Left ventricle myocardium inferior (tissue), 1 donor: ENCODE results near the gene RAB3GAP1. TPM values are rescaled to one million over a fixed set of nuclear protein-coding genes. Genes with fewer than 3 reads are reported as not detected.

Experiments
- DNase-seq: peaks from one replicate; pipeline ENCODE4 v3.0.0-alpha.2; 2020
- H3K27ac ChIP-seq: fragments of 200-600 bp; replicated peaks from 2 replicates; pipeline ENCODE4 v1.8.0; 2021
- H3K27me3 ChIP-seq: fragments of 200-600 bp; 2 replicates; pipeline ENCODE4 v1.8.0; 2021; ENCODE audit warnings: low read depth
- H3K36me3 ChIP-seq: fragments of 200-600 bp; 2 replicates; pipeline ENCODE4 v1.8.0; 2021
- H3K4me1 ChIP-seq: fragments of 200-600 bp; 2 replicates; pipeline ENCODE4 v1.8.0; 2021
- H3K4me3 ChIP-seq: fragments of 200-600 bp; 2 replicates; pipeline ENCODE4 v1.8.0; 2021; ENCODE audit warnings: mild to moderate bottlenecking, moderate library complexity
- H3K9me3 ChIP-seq: fragments of 200-600 bp; replicated peaks from 2 replicates; pipeline ENCODE4 v1.8.0; 2021
- CTCF ChIP-seq: fragments of 200-600 bp; IDR thresholded peaks from 2 replicates; pipeline ENCODE4 v1.8.0; 2021; ENCODE audit warnings: antibody characterized with exemption, mild to moderate bottlenecking, borderline replicate concordance
- intact Hi-C: fragments of 100-400 bp; cut with micrococcal nuclease; formaldehyde crosslinking; loops from one replicate; pipeline ENCODE4 v1.11.0; 2022
- total RNA-seq: library from RNA; stranded (reverse); fragmentation: NEBNext Ultra II Directional; extraction: Animal tissue kit (Norgen Biotek cat#: 25700); gene quantifications from one replicate; pipeline ENCODE4 v1.2.1, GENCODE V29; 2021
- donor health status: DM: no; HTN: yes; CAD: no; lungs with severe emphysema.

Gene RAB3GAP1
- total RNA-seq, 1 donor from 2014 or later, result 48.6 TPM

- H3K9me3 ChIP-seq, result no peaks in the 10 kb centered on the region
- H3K4me1 ChIP-seq, result no peaks in the 10 kb centered on the region
- H3K36me3 ChIP-seq, result peaks cover 85% of the 10 kb centered on the region
- no peaks in the 10 kb centered on the region for H3K27me3 ChIP-seq
- no peak for DNase-seq
- no peak overlapping the region for H3K27ac ChIP-seq
- TF ChIP-seq CTCF, result no peak
- no peak overlapping the region for H3K4me3 ChIP-seq
- intact Hi-C loops, result no loop called here
Measured at GRCh38 chr2:135162377-135162776, 110.3 kb downstream of the RAB3GAP1 start.

- no peak for DNase-seq
- H3K27ac ChIP-seq, result no peak overlapping the region
- no peaks in the 10 kb centered on the region for H3K27me3 ChIP-seq
- H3K36me3 ChIP-seq, result peaks cover 85% of the 10 kb centered on the region
- no peaks in the 10 kb centered on the region for H3K9me3 ChIP-seq
- no peaks in the 10 kb centered on the region for H3K4me1 ChIP-seq
- intact Hi-C loops, result no loop called here
- H3K4me3 ChIP-seq, result no peak overlapping the region
- TF ChIP-seq CTCF, result no peak
Measured at GRCh38 chr2:135162786-135163185, 110.7 kb downstream of the RAB3GAP1 start.

GRCh38 chr2:135163306-135163705, 111.2 kb downstream of the RAB3GAP1 start:
- TF ChIP-seq CTCF, result no peak
- intact Hi-C loops, result no loop called here
- H3K4me3 ChIP-seq, result no peak overlapping the region
- H3K27me3 ChIP-seq, result no peaks in the 10 kb centered on the region
- H3K4me1 ChIP-seq, result no peaks in the 10 kb centered on the region
- no peak for DNase-seq
- no peak overlapping the region for H3K27ac ChIP-seq
- H3K36me3 ChIP-seq, result peaks cover 85% of the 10 kb centered on the region
- H3K9me3 ChIP-seq, result no peaks in the 10 kb centered on the region

GRCh38 chr2:135163901-135164300, 111.8 kb downstream of the RAB3GAP1 start:
- Histone ChIP-seq H3K4me1 (no peaks in the 10 kb centered on the region), H3K27me3 (no peaks in the 10 kb centered on the region), H3K9me3 (no peaks in the 10 kb centered on the region), H3K36me3 (peaks cover 85% of the 10 kb centered on the region), H3K4me3 (no peak overlapping the region), H3K27ac (no peak overlapping the region)
- no peak for DNase-seq
- intact Hi-C loops, result no loop called here
- no peak for TF ChIP-seq CTCF

GRCh38 chr2:135164431-135164830, 112.3 kb downstream of the RAB3GAP1 start:
- no peak for TF ChIP-seq CTCF
- H3K27me3 ChIP-seq, result no peaks in the 10 kb centered on the region
- no peak for DNase-seq
- H3K9me3 ChIP-seq, result no peaks in the 10 kb centered on the region
- H3K36me3 ChIP-seq, result peaks cover 85% of the 10 kb centered on the region
- no peak overlapping the region for H3K27ac ChIP-seq
- intact Hi-C loops, result no loop called here
- H3K4me1 ChIP-seq, result no peaks in the 10 kb centered on the region
- no peak overlapping the region for H3K4me3 ChIP-seq

- Histone ChIP-seq H3K36me3 (peaks cover 99% of the 10 kb centered on the region), H3K4me3 (no peak overlapping the region), H3K9me3 (no peaks in the 10 kb centered on the region), H3K27me3 (no peaks in the 10 kb centered on the region), H3K4me1 (no peaks in the 10 kb centered on the region), H3K27ac (no peak overlapping the region)
- no peak for DNase-seq
- intact Hi-C loops, result no loop called here
- no peak for TF ChIP-seq CTCF
Measured at GRCh38 chr2:135167273-135167672, 115.2 kb downstream of the RAB3GAP1 start.
